ENCODE results near the gene SHISA6. TPM values are rescaled to one million over a fixed set of nuclear protein-coding genes. Genes with fewer than 3 reads are reported as not detected.
"Not testable (repeated sequence)": the region's sequence is repeated elsewhere in the genome, so short reads cannot be mapped to it uniquely, and the experiment has no call there.

SHISA6 gene
- total RNA-seq, 1 donor from 2014 or later, result not detected

- no peak for DNase-seq (ENCODE audit: low read depth, low spot score)
Measured at GRCh38 chr17:11302401-11303186, 61.6 kb downstream of the SHISA6 start.

GRCh38 chr17:11303773-11304394 is 62.9 kb downstream of the SHISA6 start:
- DNase-seq (ENCODE audit: low read depth, low spot score), result no peak

GRCh38 chr17:11304568-11304967 is 63.6 kb downstream of the SHISA6 start:
- no peak for DNase-seq (ENCODE audit: low read depth, low spot score)

- DNase-seq (ENCODE audit: low read depth, low spot score), result no peak
Measured at GRCh38 chr17:11305524-11305923, 64.5 kb downstream of the SHISA6 start.

GRCh38 chr17:11308531-11308930 is 67.5 kb downstream of the SHISA6 start:
- no peak for DNase-seq (ENCODE audit: low read depth, low spot score)

- no peak for DNase-seq (ENCODE audit: low read depth, low spot score)
Measured at GRCh38 chr17:11309033-11309432, 68.0 kb downstream of the SHISA6 start.

GRCh38 chr17:11309850-11310249 is 68.8 kb downstream of the SHISA6 start:
- no peak for DNase-seq (ENCODE audit: low read depth, low spot score)

- not testable (repeated sequence) for DNase-seq (ENCODE audit: low read depth, low spot score)
Measured at GRCh38 chr17:11316451-11316850, 75.4 kb downstream of the SHISA6 start.

- no peak for DNase-seq (ENCODE audit: low read depth, low spot score)
Measured at GRCh38 chr17:11318207-11318606, 77.2 kb downstream of the SHISA6 start.

- no peak for DNase-seq (ENCODE audit: low read depth, low spot score)
Measured at GRCh38 chr17:11319894-11320293, 78.9 kb downstream of the SHISA6 start.

GRCh38 chr17:11324021-11324420 is 83.0 kb downstream of the SHISA6 start:
- DNase-seq (ENCODE audit: low read depth, low spot score), result no peak

- DNase-seq (ENCODE audit: low read depth, low spot score), result no peak
Measured at GRCh38 chr17:11324846-11325420, 83.9 kb downstream of the SHISA6 start.

GRCh38 chr17:11326492-11326891 is 85.5 kb downstream of the SHISA6 start:
- no peak for DNase-seq (ENCODE audit: low read depth, low spot score)

GRCh38 chr17:11328770-11329169 is 87.8 kb downstream of the SHISA6 start:
- DNase-seq (ENCODE audit: low read depth, low spot score), result no peak

GRCh38 chr17:11330006-11330405 is 89.0 kb downstream of the SHISA6 start:
- DNase-seq (ENCODE audit: low read depth, low spot score), result no peak

- DNase-seq (ENCODE audit: low read depth, low spot score), result no peak
Measured at GRCh38 chr17:11330826-11331225, 89.8 kb downstream of the SHISA6 start.

- DNase-seq (ENCODE audit: low read depth, low spot score), result no peak
Measured at GRCh38 chr17:11331547-11332513, 90.8 kb downstream of the SHISA6 start.

- DNase-seq (ENCODE audit: low read depth, low spot score), result no peak
Measured at GRCh38 chr17:11332706-11333105, 91.7 kb downstream of the SHISA6 start.

GRCh38 chr17:11334493-11334892 is 93.5 kb downstream of the SHISA6 start:
- no peak for DNase-seq (ENCODE audit: low read depth, low spot score)

GRCh38 chr17:11336290-11336689 is 95.3 kb downstream of the SHISA6 start:
- no peak for DNase-seq (ENCODE audit: low read depth, low spot score)

- DNase-seq (ENCODE audit: low read depth, low spot score), result no peak
Measured at GRCh38 chr17:11340803-11341202, 99.8 kb downstream of the SHISA6 start.
